HepG2 (cell line): ENCODE measurements around the gene SH2D5. TPM values are rescaled to one million over a fixed set of nuclear protein-coding genes. Genes with fewer than 3 reads are reported as not detected.

Source experiments
- ATAC-seq: fragments of 200-7000 bp; cut with Tn5 transposase; 3 replicates; pipeline ENCODE4 v1.9.1; 2020; ENCODE audit warnings: mild to moderate bottlenecking, moderate library complexity
- BruUV-seq: library from RNA; stranded (reverse); fragments of 400-500 nt; replicated peaks from 2 replicates; lab custom pipeline; 2021; lab: Mats Ljungman, UMichigan
- CTCF ChIA-PET: fragments of 300-600 bp; formaldehyde crosslinking; extraction: SDS; loops from one replicate; lab custom pipeline; 2021; ENCODE audit warnings: low total read pairs, inconsistent platforms, low intra/inter-chr PET ratio; lab: Yijun Ruan, JAX
- POLR2A ChIA-PET: fragments of 350-600 bp; sonication (Branson Sonifier 250); formaldehyde crosslinking; loops from one replicate; lab custom pipeline; 2020; ENCODE audit warnings: antibody characterized with exemption, inconsistent platforms; lab: Yijun Ruan, JAX
- DNase-seq: peaks from one replicate; pipeline ENCODE4 v3.0.0-alpha.2; 2015; ENCODE audit warnings: low spot score
- FAIRE-seq: peaks from 3 replicates; lab custom pipeline; 2011; peaks lifted over from hg19 to GRCh38; lab: Jason Lieb, UNC
- H2AFZ ChIP-seq: one replicate; pipeline ENCODE4 v1.6.1; 2011; ENCODE audit warnings: low read length, inconsistent platforms
- H3K27ac ChIP-seq: fragments of 300-600 bp; 3 replicates; pipeline ENCODE4 v1.8.0; 2011; ENCODE audit warnings: mixed run types, mild to moderate bottlenecking, mixed read lengths, low read length, inconsistent platforms; ENCODE audit not compliant: insufficient read depth; ENCODE audit errors: extremely low read length
- H3K27me3 ChIP-seq, 2 experiments: fragments of 200-600 bp in 1 of 2; 2 replicates in 1 of 2; 3 replicates in 1 of 2; pipeline versions ENCODE4 v1.6.0 to v1.8.0; 2011; ENCODE audit warnings: low read length in 2 of 2, mild to moderate bottlenecking in 2 of 2, moderate library complexity in 2 of 2, inconsistent platforms in 1 of 2; ENCODE audit not compliant: insufficient read depth in 2 of 2, control insufficient read depth in 1 of 2
- H3K36me3 ChIP-seq, 2 experiments: fragments of 200-600 bp in 1 of 2; replicated peaks in 1 of 2; 2 replicates in 1 of 2; 3 replicates in 1 of 2; pipeline versions ENCODE4 v1.5.1 to v1.8.0; 2011; ENCODE audit warnings: low read length in 2 of 2, inconsistent platforms in 1 of 2; ENCODE audit not compliant: insufficient read depth in 2 of 2, control insufficient read depth in 1 of 2
- H3K4me1 ChIP-seq: 2 replicates; pipeline ENCODE4 v1.5.1; 2012; ENCODE audit warnings: low read length, inconsistent platforms; ENCODE audit not compliant: insufficient read depth
- H3K4me2 ChIP-seq: 2 replicates; pipeline ENCODE4 v1.6.0; 2011; ENCODE audit warnings: low read depth, low read length, inconsistent platforms
- H3K4me3 ChIP-seq, 3 experiments: fragments of 200-600 bp in 1 of 3; sonication (generic), shearing (Covaris generic) in 1 of 3; replicated peaks in 1 of 3; 2 replicates each; pipeline ENCODE4 v1.5.1; 2011 to 2016; ENCODE audit warnings: low read length in 3 of 3, inconsistent platforms in 2 of 3, low read depth in 2 of 3, mild to moderate bottlenecking in 2 of 3, control low read depth in 1 of 3, mixed read lengths in 1 of 3; ENCODE audit not compliant: insufficient read depth in 1 of 3
- H3K79me2 ChIP-seq: one replicate; pipeline ENCODE4 v1.6.1; 2011; ENCODE audit warnings: low read length, inconsistent platforms; ENCODE audit not compliant: insufficient read depth
- H3K9ac ChIP-seq: 2 replicates; pipeline ENCODE4 v1.6.0; 2011; ENCODE audit warnings: mild to moderate bottlenecking, low read depth, low read length, inconsistent platforms; ENCODE audit not compliant: insufficient read depth
- H3K9me3 ChIP-seq: 2 replicates; pipeline ENCODE4 v1.5.1; 2012; ENCODE audit warnings: mild to moderate bottlenecking, low read length
- H4K20me1 ChIP-seq: 2 replicates; pipeline ENCODE4 v1.6.0; 2011; ENCODE audit warnings: inconsistent platforms, mild to moderate bottlenecking, low read length, moderate library complexity; ENCODE audit not compliant: insufficient read depth
- CEBPB ChIP-seq: IDR thresholded peaks from 2 replicates; pipeline ENCODE4 v1.6.1; 2011; ENCODE audit warnings: low read depth, low read length, improper control_type of control experiment, borderline replicate concordance
- TSC22D2 ChIP-seq: sonication (generic); formaldehyde crosslinking; IDR thresholded peaks from 2 replicates; pipeline ENCODE4 v1.5.1; 2020; ENCODE audit warnings: missing genetic modification reagents, mild to moderate bottlenecking, borderline replicate concordance
- ZNF781 ChIP-seq: sonication (generic); formaldehyde crosslinking; IDR thresholded peaks from 2 replicates; pipeline ENCODE4 v1.5.1; 2020; ENCODE audit warnings: borderline replicate concordance, mild to moderate bottlenecking, missing genetic modification reagents; ENCODE audit errors: not compliant biosample characterization
- WGBS: methylation state at CpG from one replicate; pipeline ENCODE4 v1.1.6; 2017; ENCODE audit warnings: low lambda C conversion rate; 5-methylcytosine and 5-hydroxymethylcytosine counted together
- in situ Hi-C: cut with HindIII; loops from 2 replicates; pipeline ENCODE4 v1.10.0; 2017; ENCODE audit warnings: low pct_unique_long_range_greater_than_20kb; ENCODE audit not compliant: extremely low pct_ligation_motif_present
- intact Hi-C: fragments of 100-400 bp; cut with micrococcal nuclease; formaldehyde crosslinking; loops from one replicate; pipeline ENCODE4 v1.10.0; 2022; ENCODE audit not compliant: unreplicated experiment
- polyA plus RNA-seq, 8 experiments: library from polyadenylated mRNA; depleted of rRNA in 3 of 8; stranded (reverse) in 7 of 8; unstranded in 1 of 8; fragments of >200 nt; fragmentation: Illumina TruSeq in 4 of 8; extraction: Trizol in 4 of 8; gene quantifications; 2 replicates each; pipeline versions ENCODE4 v1.2.1 to v1.2.3, GENCODE V29; 2011 to 2016; ENCODE audit warnings: low read depth in 4 of 8, missing spikeins in 1 of 8, mixed read lengths in 1 of 8; ENCODE audit not compliant: insufficient read depth in 1 of 8
- total RNA-seq, 5 experiments: library from RNA; depleted of rRNA; stranded (reverse); fragments of >200 nt; fragmentation: Illumina TruSeq; extraction: Trizol; gene quantifications; 2 replicates each; pipeline ENCODE4 v1.2.3, GENCODE V29; 2016; ENCODE audit warnings: low read depth in 1 of 5
- TF ChIP-seq, protein P1 (sequence below): sonication (generic); formaldehyde crosslinking; IDR thresholded peaks from 2 replicates; pipeline ENCODE4 v1.4.0; 2020; ENCODE audit warnings: missing genetic modification reagents
- TF ChIP-seq, protein P2 (sequence below): sonication (generic); formaldehyde crosslinking; IDR thresholded peaks from 2 replicates; pipeline ENCODE4 v1.4.0; 2020; ENCODE audit warnings: missing genetic modification reagents, borderline replicate concordance
- TF ChIP-seq, protein P3 (sequence below): sonication (generic); formaldehyde crosslinking; IDR thresholded peaks from 2 replicates; pipeline ENCODE4 v1.5.1; 2020; ENCODE audit warnings: missing genetic modification reagents, mild to moderate bottlenecking, borderline replicate concordance

Gene SH2D5
- total and polyA plus RNA-seq, 2 of the 13 experiments (the other 11 are each of a cell fraction or from before 2014, with no cell fraction given): 1.2 to 3.4 TPM

DNA sequence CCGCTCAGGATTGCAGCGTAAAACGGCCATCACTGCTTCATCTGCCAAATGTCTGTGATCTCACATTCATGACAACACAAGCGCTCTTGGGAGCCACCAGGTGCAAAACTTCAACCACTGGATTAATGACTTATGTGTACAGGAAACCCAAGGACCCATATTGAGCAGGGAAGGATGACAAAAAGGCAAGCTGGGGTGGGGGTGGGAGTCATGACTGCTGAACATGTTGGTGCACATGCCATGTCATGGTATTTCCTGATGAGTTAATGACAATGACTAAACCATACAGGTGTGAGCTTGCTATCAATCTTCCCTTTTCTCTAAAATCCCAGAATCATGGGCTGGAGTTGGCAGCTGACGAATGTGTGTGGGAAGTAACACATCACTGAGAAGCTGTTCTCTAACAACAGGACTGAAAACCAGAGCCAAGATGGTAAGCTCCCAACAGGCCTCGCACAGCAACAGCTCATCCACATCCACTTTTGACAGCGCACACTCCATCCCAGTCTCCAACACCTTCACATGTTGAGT is 3.1 kb upstream of the SH2D5 start (continued):
- TF ChIP-seq, protein P1, sequence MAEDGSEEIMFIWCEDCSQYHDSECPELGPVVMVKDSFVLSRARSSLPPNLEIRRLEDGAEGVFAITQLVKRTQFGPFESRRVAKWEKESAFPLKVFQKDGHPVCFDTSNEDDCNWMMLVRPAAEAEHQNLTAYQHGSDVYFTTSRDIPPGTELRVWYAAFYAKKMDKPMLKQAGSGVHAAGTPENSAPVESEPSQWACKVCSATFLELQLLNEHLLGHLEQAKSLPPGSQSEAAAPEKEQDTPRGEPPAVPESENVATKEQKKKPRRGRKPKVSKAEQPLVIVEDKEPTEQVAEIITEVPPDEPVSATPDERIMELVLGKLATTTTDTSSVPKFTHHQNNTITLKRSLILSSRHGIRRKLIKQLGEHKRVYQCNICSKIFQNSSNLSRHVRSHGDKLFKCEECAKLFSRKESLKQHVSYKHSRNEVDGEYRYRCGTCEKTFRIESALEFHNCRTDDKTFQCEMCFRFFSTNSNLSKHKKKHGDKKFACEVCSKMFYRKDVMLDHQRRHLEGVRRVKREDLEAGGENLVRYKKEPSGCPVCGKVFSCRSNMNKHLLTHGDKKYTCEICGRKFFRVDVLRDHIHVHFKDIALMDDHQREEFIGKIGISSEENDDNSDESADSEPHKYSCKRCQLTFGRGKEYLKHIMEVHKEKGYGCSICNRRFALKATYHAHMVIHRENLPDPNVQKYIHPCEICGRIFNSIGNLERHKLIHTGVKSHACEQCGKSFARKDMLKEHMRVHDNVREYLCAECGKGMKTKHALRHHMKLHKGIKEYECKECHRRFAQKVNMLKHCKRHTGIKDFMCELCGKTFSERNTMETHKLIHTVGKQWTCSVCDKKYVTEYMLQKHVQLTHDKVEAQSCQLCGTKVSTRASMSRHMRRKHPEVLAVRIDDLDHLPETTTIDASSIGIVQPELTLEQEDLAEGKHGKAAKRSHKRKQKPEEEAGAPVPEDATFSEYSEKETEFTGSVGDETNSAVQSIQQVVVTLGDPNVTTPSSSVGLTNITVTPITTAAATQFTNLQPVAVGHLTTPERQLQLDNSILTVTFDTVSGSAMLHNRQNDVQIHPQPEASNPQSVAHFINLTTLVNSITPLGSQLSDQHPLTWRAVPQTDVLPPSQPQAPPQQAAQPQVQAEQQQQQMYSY (CRISPR knock-in tag): no peak

- H2AFZ ChIP-seq: no peak overlapping the region
- in situ Hi-C loops: no loop called here
- TF ChIP-seq TSC22D2 (CRISPR knock-in tag): no peak
- no peak for TF ChIP-seq ZNF781 (CRISPR knock-in tag)
- no peak for TF ChIP-seq CEBPB
- TF ChIP-seq, protein P2, sequence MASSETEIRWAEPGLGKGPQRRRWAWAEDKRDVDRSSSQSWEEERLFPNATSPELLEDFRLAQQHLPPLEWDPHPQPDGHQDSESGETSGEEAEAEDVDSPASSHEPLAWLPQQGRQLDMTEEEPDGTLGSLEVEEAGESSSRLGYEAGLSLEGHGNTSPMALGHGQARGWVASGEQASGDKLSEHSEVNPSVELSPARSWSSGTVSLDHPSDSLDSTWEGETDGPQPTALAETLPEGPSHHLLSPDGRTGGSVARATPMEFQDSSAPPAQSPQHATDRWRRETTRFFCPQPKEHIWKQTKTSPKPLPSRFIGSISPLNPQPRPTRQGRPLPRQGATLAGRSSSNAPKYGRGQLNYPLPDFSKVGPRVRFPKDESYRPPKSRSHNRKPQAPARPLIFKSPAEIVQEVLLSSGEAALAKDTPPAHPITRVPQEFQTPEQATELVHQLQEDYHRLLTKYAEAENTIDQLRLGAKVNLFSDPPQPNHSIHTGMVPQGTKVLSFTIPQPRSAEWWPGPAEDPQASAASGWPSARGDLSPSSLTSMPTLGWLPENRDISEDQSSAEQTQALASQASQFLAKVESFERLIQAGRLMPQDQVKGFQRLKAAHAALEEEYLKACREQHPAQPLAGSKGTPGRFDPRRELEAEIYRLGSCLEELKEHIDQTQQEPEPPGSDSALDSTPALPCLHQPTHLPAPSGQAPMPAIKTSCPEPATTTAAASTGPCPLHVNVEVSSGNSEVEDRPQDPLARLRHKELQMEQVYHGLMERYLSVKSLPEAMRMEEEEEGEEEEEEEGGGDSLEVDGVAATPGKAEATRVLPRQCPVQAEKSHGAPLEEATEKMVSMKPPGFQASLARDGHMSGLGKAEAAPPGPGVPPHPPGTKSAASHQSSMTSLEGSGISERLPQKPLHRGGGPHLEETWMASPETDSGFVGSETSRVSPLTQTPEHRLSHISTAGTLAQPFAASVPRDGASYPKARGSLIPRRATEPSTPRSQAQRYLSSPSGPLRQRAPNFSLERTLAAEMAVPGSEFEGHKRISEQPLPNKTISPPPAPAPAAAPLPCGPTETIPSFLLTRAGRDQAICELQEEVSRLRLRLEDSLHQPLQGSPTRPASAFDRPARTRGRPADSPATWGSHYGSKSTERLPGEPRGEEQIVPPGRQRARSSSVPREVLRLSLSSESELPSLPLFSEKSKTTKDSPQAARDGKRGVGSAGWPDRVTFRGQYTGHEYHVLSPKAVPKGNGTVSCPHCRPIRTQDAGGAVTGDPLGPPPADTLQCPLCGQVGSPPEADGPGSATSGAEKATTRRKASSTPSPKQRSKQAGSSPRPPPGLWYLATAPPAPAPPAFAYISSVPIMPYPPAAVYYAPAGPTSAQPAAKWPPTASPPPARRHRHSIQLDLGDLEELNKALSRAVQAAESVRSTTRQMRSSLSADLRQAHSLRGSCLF (CRISPR knock-in tag): 0 out of 2 replicates have a peak, but pooled peaks have one; percentile 13
- TF ChIP-seq, protein P3, sequence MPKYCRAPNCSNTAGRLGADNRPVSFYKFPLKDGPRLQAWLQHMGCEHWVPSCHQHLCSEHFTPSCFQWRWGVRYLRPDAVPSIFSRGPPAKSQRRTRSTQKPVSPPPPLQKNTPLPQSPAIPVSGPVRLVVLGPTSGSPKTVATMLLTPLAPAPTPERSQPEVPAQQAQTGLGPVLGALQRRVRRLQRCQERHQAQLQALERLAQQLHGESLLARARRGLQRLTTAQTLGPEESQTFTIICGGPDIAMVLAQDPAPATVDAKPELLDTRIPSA (CRISPR knock-in tag): no peak
Measured at GRCh38 chr1:20733360-20733975, 965 bp upstream of the SH2D5 start.

More at GRCh38 chr1:20733360-20733975, 965 bp upstream of the SH2D5 start:
- CTCF ChIA-PET: interaction anchor here (1.0 kb wide), 1 partner anchor 37 kb away, joined by 4 read pairs; no protein-coding TSS in a partner anchor
- intact Hi-C loops: loop anchor here (1.0 kb wide), 1 partner anchor 37 kb away; no protein-coding TSS in a partner anchor
- Histone ChIP-seq H3K27me3 (peaks cover 5 to 21% of the 10 kb centered on the region in 2 experiments; a peak in 3 of 5 replicates), H3K79me2 (no peaks in the 10 kb centered on the region), H4K20me1 (no peaks in the 10 kb centered on the region), H3K9me3 (no peaks in the 10 kb centered on the region), H3K27ac (peak overlapping the region; percentile 29), H3K36me3 (peaks cover 1 to 8% of the 10 kb centered on the region in 2 experiments; a peak in 2 of 5 replicates), H3K4me2 (peak overlapping the region; percentile 99), H3K4me3 (peak overlapping the region; percentile 25 to 79 (median 62); a peak in 5 of 6 replicates), H3K9ac (peak overlapping the region; percentile 61), H3K4me1 (peaks cover 52% of the 10 kb centered on the region)
- ATAC-seq (no peak; the same call in 1 of the 3 replicates), FAIRE-seq (peak; percentile 37), DNase-seq (no peak)
- POLR2A ChIA-PET: interaction anchor here (0.9 to 2.3 kb wide), 7 partner anchors 9 to 251 kb away, joined by 3 to 7 read pairs (median 3); partner anchors contain the start of genes DDOST, HP1BP3 and KIF17
- WGBS: 7% methylated on average over 4 of the region's 7 CpGs
- BruUV-seq: TSS peak; percentile 97
